HG03571 (cell line): ENCODE results near the gene UTRN.

ENCODE experiments used
- ATAC-seq: cut with Tn5 transposase; IDR thresholded peaks from one replicate; pipeline ENCODE4 v1.9.1; 2021; ENCODE audit not compliant: unreplicated experiment

The UTRN gene

GRCh38 chr6:144279484-144280150 is 5.5 kb upstream of the UTRN start:
- no peak for ATAC-seq

- ATAC-seq, result no peak
Measured at GRCh38 chr6:144283646-144284477, 1.3 kb upstream of the UTRN start.

DNA sequence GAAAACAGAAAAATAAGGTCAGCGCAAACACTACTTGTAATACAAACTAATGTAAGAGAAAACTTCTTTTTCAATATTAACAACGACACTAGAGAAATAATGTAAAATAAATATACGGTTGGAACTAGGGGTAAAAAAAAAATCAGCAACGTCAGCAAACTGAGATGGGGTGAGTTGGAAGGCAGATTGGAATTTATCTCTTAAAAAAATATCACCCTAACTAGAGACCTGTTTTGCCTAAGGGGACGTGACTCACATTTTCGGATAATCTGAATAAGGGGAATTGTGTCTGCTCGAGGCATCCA is 705 bp upstream of the UTRN start:
- peak; percentile 2 for ATAC-seq

DNA sequence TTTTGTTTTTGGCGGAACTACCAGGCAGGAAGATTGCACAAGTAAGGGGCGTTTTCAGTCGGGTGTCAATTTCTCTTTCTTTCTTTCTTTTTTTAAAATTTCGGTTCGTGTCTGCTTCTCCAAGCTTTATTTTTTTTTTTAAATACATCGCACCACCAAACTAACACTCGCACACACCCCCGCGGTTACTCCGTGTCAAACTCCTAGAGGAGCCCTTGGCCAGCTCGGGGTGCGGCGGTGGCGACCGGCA is 338 bp downstream of the UTRN start:
- ATAC-seq, result peak; percentile 22

- ATAC-seq, result peak; percentile 49
Measured at GRCh38 chr6:144285798-144286502, 815 bp downstream of the UTRN start.

- no peak for ATAC-seq
Measured at GRCh38 chr6:144286503-144287393, 1.6 kb downstream of the UTRN start.

GRCh38 chr6:144289006-144289405 is 3.9 kb downstream of the UTRN start:
- no peak for ATAC-seq

DNA sequence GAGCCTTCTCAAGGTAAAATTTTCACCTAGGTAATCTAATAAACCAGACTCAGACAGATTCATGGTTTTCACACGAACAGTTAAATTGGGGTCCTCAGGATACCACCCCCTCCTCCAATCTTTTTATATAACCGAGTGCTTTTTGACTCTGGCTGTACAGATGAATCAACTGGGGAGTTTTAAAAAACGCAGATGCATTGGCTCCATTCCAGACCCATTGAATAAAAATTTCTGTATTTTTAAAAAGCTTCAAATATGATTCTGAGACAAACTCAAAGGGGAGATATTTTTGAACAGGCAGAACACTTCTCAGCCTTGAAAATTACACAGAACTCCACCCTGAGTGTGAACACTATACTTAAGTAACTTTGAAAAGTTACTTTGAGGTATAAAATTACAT is 7.2 kb downstream of the UTRN start:
- no peak for ATAC-seq

- no peak for ATAC-seq
Measured at GRCh38 chr6:144294016-144294415, 8.9 kb downstream of the UTRN start.

DNA sequence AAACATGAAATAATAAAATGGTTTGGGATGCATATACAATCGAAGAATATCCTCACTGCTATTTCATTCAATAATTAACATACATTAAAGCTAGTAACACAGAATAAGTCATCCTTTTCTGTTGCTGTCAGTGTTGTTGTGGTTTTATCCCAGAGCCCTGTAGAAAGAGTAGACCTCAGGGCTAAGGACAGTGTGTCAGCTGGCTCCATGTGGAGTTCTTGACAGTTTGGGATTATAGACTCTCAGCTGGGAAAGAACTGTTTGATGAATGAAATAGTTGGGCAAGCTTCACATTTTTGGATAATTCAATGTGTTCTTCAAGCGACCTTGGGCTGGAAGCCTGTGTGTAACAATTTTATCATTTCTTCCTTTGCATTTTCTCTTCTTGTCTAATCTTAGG is 10.1 kb downstream of the UTRN start:
- no peak for ATAC-seq

- no peak for ATAC-seq
Measured at GRCh38 chr6:144295981-144296767, 11.0 kb downstream of the UTRN start.

DNA sequence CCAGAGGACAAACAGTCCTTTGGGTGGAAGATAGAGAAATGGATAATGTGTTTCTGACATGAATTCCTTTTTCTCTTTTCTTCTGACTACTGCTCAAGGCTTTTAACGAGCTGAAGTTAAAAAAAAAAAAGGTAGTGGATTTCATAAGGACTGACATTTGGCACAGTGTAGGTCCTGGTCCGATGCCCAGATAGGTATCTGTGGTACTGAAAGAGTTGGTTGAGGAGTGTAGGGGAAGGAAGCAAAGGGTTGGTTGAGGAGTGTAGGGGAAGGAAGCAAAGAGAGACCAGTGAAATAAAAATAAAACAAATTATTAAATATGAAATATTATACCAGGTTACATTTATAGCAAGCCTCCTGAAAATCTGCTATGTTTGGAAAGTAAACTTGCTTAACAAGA is 11.8 kb downstream of the UTRN start:
- ATAC-seq, result no peak

DNA sequence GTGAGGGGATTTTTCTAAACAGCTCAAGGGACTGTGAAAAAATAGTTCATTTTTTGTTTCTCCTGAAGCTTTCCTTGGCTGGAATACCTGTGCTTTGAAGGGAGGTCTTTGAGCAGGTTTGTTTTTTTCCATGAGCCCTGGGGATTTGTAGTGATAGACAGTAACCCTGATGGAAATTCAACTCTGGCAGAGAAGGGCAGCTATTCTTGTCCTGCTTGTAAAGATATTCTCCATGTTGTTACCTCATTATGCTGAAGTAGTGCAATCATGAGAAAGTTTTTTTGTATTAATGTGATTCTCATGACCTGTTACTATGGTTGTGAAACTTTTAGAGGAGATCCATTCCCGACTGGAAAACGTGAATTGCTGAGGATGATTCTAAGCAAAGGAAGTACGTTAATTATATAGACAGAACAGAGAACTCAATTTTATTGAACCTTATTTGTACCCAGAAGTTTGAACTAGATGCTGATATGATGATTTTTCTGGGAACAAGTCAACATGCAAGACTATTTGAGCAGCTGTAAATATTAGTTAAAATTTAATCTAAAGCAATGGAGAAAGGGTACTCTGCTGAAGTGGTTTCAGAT is 12.5 kb downstream of the UTRN start:
- ATAC-seq, result no peak

GRCh38 chr6:144298194-144298593 is 13.1 kb downstream of the UTRN start:
- ATAC-seq, result no peak

DNA sequence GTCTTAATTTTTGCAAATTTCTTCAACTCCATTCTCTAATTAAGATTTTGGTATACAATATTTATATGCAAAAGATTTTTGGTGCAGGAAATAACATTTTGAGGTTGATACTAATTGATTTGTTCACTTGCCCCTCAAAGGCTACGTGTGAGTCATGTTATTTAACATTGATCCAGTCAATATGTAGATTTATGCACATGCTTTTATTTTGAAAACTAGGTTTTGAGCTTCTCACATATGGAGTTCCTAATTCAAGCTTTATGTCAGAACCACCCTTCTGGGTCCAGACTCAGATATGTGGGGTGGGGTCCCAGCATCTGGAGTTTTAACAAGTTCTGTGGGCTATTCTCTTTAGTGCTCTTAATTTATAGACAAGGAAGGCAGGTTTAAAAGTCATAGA is 13.8 kb downstream of the UTRN start:
- ATAC-seq, result no peak

GRCh38 chr6:144302701-144303372 is 17.7 kb downstream of the UTRN start:
- ATAC-seq, result no peak

GRCh38 chr6:144304223-144304848 is 19.2 kb downstream of the UTRN start:
- ATAC-seq, result no peak

DNA sequence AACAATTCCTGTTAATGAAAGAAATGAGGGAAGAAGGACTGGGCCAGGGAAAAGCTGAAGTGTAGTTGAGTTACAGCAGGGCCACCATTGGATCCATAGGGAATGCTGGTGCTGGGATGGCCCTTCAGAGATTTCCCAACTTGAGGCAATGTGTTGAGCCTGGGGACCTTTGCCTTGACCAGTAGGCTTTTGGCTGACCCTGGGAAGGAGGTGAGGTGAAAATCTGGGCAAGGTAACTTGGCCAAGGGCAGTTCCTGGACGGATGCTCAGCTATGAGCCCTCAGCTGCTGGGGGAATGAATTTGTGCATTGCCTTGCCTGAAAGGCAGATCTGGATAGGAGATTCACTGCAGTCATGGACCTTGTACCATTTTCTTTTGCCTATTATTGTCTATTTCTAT is 20.4 kb downstream of the UTRN start:
- no peak for ATAC-seq

GRCh38 chr6:144305985-144306384 is 20.9 kb downstream of the UTRN start:
- ATAC-seq, result peak; percentile 85
